ENCODE data around the gene BLVRA. TPM values are rescaled to one million over a fixed set of nuclear protein-coding genes. Genes with fewer than 3 reads are reported as not detected.

The BLVRA gene
- total RNA-seq, 1 donor from 2014 or later: 18.2 TPM

- H3K9me3 Mint-ChIP-seq (ENCODE audit: unreplicated experiment): no peaks in the 10 kb centered on the region
- H3K27me3 Mint-ChIP-seq (ENCODE audit: unreplicated experiment): peaks cover 8% of the 10 kb centered on the region
- H3K36me3 Mint-ChIP-seq (ENCODE audit: low read depth, unreplicated experiment): no peaks in the 10 kb centered on the region
- TF ChIP-seq CTCF (IDR thresholded peaks at IDR 0.05; ENCODE audit: unreplicated experiment): no peak
- no peak overlapping the region for H3K27ac Mint-ChIP-seq (ENCODE audit: unreplicated experiment)
- H3K4me3 Mint-ChIP-seq (ENCODE audit: unreplicated experiment): no peak overlapping the region
- no peak for DNase-seq (ENCODE audit: low spot score)
- H3K4me1 Mint-ChIP-seq (ENCODE audit: unreplicated experiment): no peaks in the 10 kb centered on the region
Measured at GRCh38 chr7:43851805-43852204, 93.3 kb downstream of the BLVRA start.

- DNase-seq (ENCODE audit: low spot score): no peak
- Mint-ChIP-seq H3K4me3 (ENCODE audit: unreplicated experiment) (no peak overlapping the region), H3K27me3 (ENCODE audit: unreplicated experiment) (peaks cover 8% of the 10 kb centered on the region), H3K27ac (ENCODE audit: unreplicated experiment) (no peak overlapping the region), H3K4me1 (ENCODE audit: unreplicated experiment) (no peaks in the 10 kb centered on the region), H3K36me3 (ENCODE audit: low read depth, unreplicated experiment) (no peaks in the 10 kb centered on the region), H3K9me3 (ENCODE audit: unreplicated experiment) (no peaks in the 10 kb centered on the region)
- TF ChIP-seq CTCF (IDR thresholded peaks at IDR 0.05; ENCODE audit: unreplicated experiment): no peak
Measured at GRCh38 chr7:43855176-43855575, 96.7 kb downstream of the BLVRA start.

- no peaks in the 10 kb centered on the region for H3K36me3 Mint-ChIP-seq (ENCODE audit: low read depth, unreplicated experiment)
- no peak for TF ChIP-seq CTCF (IDR thresholded peaks at IDR 0.05; ENCODE audit: unreplicated experiment)
- H3K9me3 Mint-ChIP-seq (ENCODE audit: unreplicated experiment): no peaks in the 10 kb centered on the region
- no peak overlapping the region for H3K27ac Mint-ChIP-seq (ENCODE audit: unreplicated experiment)
- no peaks in the 10 kb centered on the region for H3K4me1 Mint-ChIP-seq (ENCODE audit: unreplicated experiment)
- DNase-seq (ENCODE audit: low spot score): no peak
- H3K4me3 Mint-ChIP-seq (ENCODE audit: unreplicated experiment): no peak overlapping the region
- peaks cover 6% of the 10 kb centered on the region for H3K27me3 Mint-ChIP-seq (ENCODE audit: unreplicated experiment)
Measured at GRCh38 chr7:43856316-43856715, 97.8 kb downstream of the BLVRA start.

Other genes with a start within 250 kb of the BLVRA start
- 28.6 TPM for gene STK17A, start 175.6 kb upstream of the BLVRA start, total RNA-seq (ENCODE audit: unreplicated experiment)
- 55.5 TPM for gene COA1, start 29.2 kb upstream of the BLVRA start, total RNA-seq (ENCODE audit: unreplicated experiment)
- gene MRPS24, start 110.8 kb downstream of the BLVRA start, total RNA-seq (ENCODE audit: unreplicated experiment): 51.8 TPM
- 13.0 TPM for gene URGCP, start 147.9 kb downstream of the BLVRA start, total RNA-seq (ENCODE audit: unreplicated experiment)
- gene UBE2D4, start 167.8 kb downstream of the BLVRA start, total RNA-seq (ENCODE audit: unreplicated experiment): 9.3 TPM
- gene SPDYE1, start 239.2 kb downstream of the BLVRA start, total RNA-seq (ENCODE audit: unreplicated experiment): not detected

Measured in endothelial cell (in vitro differentiated cells).